HL-60 (cell line): Measurements from ENCODE around the gene UBE2J2.

Source experiments
- DNase-seq, 2 experiments: peaks; one replicate each; pipeline ENCODE4 v3.0.0-alpha.2; 2010 to 2020; ENCODE audit warnings: low read depth in 1 of 2, low spot score in 1 of 2
- H3K27ac ChIP-seq: fragments of 250-450 bp; sonication (Bioruptor Pico); replicated peaks from 2 replicates; pipeline ENCODE4 v1.5.1; 2020; ENCODE audit warnings: mild to moderate bottlenecking, moderate library complexity
- H3K27me3 ChIP-seq: fragments of 250-450 bp; sonication (Bioruptor Pico); 2 replicates; pipeline ENCODE4 v1.5.1; 2021; ENCODE audit warnings: mild to moderate bottlenecking, moderate library complexity; ENCODE audit not compliant: insufficient read depth, poor library complexity, severe bottlenecking
- H3K4me3 ChIP-seq: replicated peaks from 2 replicates; pipeline ENCODE4 v1.5.1; 2011; ENCODE audit warnings: mild to moderate bottlenecking, control low read depth, low read length; ENCODE audit not compliant: insufficient read depth
- CTCF ChIP-seq: IDR thresholded peaks from one replicate; pipeline ENCODE4 v1.5.1; 2011; ENCODE audit warnings: low read length, control low read depth, inconsistent platforms; ENCODE audit not compliant: insufficient read depth
- GABPA ChIP-seq: IDR thresholded peaks from 2 replicates; pipeline ENCODE4 v1.6.1; 2012; ENCODE audit warnings: low read depth
- POLR2AphosphoS5 ChIP-seq: IDR thresholded peaks from 2 replicates; pipeline ENCODE4 v1.6.1; 2012; ENCODE audit warnings: low read depth
- REST ChIP-seq: IDR thresholded peaks from 2 replicates; pipeline ENCODE4 v1.6.1; 2012; ENCODE audit warnings: low read depth; ENCODE audit not compliant: insufficient replicate concordance
- SPI1 ChIP-seq: IDR thresholded peaks from 2 replicates; pipeline ENCODE4 v1.6.1; 2012; ENCODE audit warnings: low read depth, mild to moderate bottlenecking, borderline replicate concordance

Gene UBE2J2

GRCh38 chr1:1274299-1274930, 761 bp upstream of the UBE2J2 start:
- DNase-seq = no peak
- peak overlapping the region; percentile 84 for H3K27ac ChIP-seq

GRCh38 chr1:1273209-1273511, 494 bp downstream of the UBE2J2 start:
- peak overlapping the region; percentile 87 for H3K4me3 ChIP-seq
- H3K27ac ChIP-seq = peak overlapping the region; percentile 73
- no peaks in the 10 kb centered on the region for H3K27me3 ChIP-seq
- DNase-seq = no peak
- TF ChIP-seq CTCF (no peak), SPI1 (no peak), REST (no peak), POLR2AphosphoS5 (no peak; the same call in 1 of the 2 replicates), GABPA (no peak)

More at GRCh38 chr1:1274299-1274930, 761 bp upstream of the UBE2J2 start:
- Histone ChIP-seq H3K4me3 (peak overlapping the region; percentile 87), H3K27me3 (no peaks in the 10 kb centered on the region)
- TF ChIP-seq GABPA (no peak), CTCF (no peak), SPI1 (no peak)

GRCh38 chr1:1272341-1273208, 1.1 kb downstream of the UBE2J2 start:
- H3K27ac ChIP-seq = peak overlapping the region; percentile 73
- no peak for TF ChIP-seq GABPA
- no peak for TF ChIP-seq REST
- TF ChIP-seq CTCF = no peak
- TF ChIP-seq SPI1 = no peak
- TF ChIP-seq POLR2AphosphoS5 = 0 out of 2 replicates have a peak, but pooled peaks have one; percentile 23
- DNase-seq = no peak
- peak overlapping the region; percentile 87 for H3K4me3 ChIP-seq
- H3K27me3 ChIP-seq = no peaks in the 10 kb centered on the region
